IPS-NIHi7 (cell line): ENCODE data around the gene SENP1.

Experiments used
- DNase-seq: peaks from one replicate; pipeline ENCODE4 v3.0.0; 2012; ENCODE audit warnings: mixed read lengths; ENCODE audit errors: extremely low spot score

Gene SENP1

DNA sequence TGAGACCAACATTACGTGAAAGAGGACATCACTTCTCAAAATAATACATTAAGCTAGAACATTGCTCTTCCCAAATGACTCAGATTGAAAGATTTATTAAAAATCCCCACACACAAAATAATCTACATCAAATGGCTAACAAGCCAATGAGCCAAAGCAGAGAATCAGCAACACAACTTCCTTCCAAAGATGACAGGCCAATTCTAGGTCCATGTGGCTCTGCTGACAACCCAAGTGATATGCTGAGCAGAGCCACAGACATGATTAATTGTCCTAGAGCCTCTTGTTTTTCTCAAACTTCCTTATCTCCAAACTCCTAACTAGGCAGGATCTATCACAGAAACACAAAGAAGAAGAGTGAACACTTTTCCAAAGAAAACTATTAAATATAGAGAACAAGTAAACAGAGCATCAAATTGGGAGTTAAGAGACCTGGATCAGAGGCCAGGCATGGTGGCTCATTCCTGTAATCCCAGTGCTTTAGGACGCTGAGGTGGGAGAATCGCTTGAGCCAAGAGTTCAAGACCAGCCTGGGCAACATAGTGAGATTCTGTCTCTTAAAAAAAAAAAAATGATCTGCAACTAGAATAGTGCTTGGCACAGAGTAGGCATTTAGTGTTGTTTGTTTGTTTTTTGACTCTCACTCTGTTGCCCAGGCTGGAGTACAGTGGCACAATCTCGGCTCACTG is 38.5 kb downstream of the SENP1 start:
- DNase-seq: no peak

GRCh38 chr12:48065041-48065440 is 40.8 kb downstream of the SENP1 start:
- no peak for DNase-seq

DNA sequence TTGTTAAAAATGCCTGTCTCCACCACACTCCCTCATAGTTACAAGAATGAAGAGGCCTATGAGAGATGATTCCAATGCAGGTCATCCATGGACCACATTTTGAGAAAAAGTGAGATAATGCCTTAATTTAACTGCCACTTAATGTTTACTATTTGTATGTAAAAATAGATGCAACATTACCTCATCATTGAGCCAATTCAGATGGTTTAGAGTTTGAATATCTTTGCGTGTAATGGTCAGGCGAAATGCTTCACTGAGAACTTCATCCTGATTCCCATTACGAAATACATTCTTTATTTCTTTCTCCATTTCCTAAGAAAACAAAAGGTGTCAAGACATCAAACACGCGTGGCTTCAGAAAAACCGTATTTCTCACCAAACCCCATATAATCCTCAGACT is 42.3 kb downstream of the SENP1 start:
- DNase-seq: no peak

DNA sequence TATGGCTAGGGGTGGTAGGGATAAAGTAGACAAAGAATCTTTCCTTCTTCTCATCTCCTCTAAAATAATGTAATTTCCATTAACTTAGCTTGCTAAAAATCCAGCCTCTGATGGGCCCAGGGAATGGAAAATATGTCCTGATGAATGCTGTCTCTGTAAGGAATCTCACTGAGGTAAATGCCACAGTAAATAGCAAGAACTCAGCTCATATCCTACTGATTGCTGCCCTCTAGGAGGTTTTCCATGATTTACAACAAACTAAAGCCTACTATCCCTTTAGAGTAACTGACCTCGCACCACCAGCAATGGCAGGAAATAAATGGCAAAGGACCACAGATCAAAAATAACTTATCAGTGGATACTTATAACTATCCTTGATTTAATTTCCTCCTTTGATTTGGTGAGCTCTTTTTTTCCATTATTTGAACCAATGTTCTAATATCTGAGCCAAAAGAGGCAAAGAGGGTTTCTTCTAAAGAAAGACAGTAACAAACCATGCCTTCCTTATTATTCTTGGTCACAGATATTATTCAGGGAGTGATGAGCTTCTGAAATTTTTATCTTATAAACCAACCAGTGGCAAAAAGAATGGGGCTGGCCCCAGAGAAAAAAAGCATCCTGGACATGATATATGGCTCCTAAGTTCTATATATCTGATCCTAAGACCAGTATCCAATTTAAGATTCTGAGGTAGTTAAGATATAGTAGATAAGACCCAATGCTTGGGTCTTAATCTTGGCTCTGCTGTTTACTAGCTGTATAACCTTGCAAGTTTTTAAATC is 43.8 kb downstream of the SENP1 start:
- DNase-seq: peak; percentile 40

DNA sequence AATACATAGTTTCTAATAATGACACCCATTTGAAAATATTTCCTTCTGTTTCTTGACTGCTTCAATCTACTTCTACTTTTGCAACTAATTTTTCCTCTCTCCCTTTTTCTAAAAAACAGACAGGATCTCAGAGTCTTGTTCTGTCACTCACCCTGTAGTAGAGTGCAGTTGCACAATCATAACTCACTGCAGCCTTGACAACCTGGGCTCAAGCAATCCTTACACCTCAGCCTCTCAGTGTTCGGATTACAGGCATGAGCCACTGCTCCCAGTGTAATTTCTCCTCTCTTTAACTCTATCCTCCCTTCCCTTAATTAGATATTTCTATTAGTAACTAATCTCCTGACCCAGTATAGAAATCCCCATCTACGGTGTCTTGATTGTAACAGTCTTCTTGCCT is 45.4 kb downstream of the SENP1 start:
- no peak for DNase-seq

DNA sequence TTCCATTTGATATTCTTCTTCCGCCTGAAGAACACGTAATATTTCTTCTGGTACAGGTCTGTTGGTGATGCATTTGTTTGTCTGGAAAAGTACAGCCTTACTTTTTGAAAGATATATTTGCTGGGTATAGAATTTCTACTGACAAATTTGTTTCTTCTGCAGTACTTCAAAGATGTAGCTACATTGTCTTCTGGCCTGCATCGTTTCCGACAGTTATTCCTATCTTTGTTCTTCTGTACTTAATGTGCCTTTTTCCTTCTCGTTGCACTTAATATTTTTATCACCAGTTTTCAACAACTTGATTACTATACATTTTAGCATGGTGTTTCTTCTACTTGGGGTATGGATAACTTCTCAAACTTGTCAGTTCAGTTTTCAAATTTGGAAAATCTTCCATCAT is 47.1 kb downstream of the SENP1 start:
- no peak for DNase-seq

GRCh38 chr12:48054955-48055821 is 50.7 kb downstream of the SENP1 start:
- no peak for DNase-seq

- no peak for DNase-seq
Observed at GRCh38 chr12:48053883-48054282, 52.0 kb downstream of the SENP1 start.

GRCh38 chr12:48053122-48053521 is 52.8 kb downstream of the SENP1 start:
- DNase-seq: no peak

DNA sequence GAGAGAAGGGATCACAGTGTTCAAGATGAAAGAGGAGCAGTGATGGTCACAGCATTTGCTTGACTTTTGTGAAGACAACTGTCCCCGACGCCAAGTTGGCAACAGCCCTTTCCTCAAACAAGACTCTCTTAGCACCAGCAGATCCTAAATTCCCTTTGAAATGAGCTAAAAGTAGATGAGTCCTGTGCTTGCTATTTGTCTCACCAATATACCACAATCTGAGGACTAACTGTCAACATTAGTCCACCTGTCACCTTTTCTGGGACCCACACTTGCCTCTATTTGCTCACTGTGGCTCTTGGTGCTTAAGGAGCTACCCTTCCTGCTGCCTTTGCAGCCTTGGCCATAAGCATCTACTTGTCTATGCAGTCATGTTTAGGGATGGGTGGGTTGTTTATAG is 54.2 kb downstream of the SENP1 start:
- no peak for DNase-seq

DNA sequence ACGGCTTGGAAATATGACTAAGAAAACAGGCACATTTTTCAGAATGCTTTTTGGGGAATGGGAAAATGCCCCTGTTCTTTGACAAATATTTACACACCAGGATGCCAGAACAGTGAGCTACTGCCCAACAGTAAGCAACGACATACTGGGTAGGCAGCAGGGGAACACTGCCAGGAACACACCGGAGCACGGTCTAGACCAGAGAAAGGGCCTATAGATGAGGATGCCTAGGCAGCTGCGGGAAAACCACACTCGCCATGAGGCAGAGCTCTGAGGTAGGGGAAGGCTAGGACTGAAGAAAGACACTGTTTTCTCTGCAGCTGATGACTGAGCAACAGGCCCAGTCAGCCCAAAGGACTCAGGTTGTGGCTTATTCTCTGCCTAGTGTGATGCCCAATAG is 55.7 kb downstream of the SENP1 start:
- DNase-seq: no peak

GRCh38 chr12:48045965-48046518 is 59.8 kb downstream of the SENP1 start:
- DNase-seq: no peak

- DNase-seq: no peak
Observed at GRCh38 chr12:48045061-48045846, 60.6 kb downstream of the SENP1 start.

GRCh38 chr12:48044396-48044795 is 61.5 kb downstream of the SENP1 start:
- DNase-seq: no peak

- no peak for DNase-seq
Observed at GRCh38 chr12:48043771-48044170, 62.1 kb downstream of the SENP1 start.

DNA sequence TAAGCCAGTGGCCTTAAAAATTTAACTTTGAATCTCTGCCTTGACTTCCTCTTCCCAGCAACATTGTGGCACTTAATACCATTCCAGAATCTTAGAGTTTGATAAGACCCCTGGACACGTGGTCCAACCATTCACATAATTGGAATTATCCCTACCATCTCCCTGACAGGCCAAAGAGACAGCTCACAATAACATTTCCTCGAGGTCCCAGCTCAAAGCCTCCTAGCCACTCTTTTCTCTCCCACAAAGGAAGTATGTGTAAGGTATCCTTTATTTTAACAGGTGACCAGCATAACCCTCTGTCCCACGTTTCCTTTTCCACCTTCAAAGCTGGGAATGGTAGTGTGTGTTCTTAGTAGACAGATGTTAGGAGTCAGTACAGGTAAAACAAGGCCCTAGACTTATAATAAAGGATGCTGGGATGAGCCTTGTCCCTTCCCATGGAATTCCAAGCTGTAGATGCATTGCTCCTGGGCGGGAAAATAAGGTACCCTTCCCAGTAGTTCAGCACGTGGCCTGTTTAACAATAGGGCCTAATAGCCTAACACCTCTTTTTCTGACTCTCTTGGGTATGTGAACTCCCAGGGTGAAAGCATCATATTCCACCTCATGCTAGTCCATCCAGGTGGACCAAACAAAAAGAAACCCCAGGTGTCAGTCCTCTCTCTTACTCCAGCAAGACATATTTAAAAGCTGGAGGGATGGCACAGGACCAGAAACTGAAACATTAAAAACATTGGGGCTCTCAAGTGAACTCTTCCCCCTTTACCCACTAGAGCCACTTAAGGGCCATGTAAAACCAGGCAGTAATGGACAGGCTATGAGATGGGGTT is 64.1 kb downstream of the SENP1 start:
- no peak for DNase-seq

GRCh38 chr12:48040354-48040753 is 65.5 kb downstream of the SENP1 start:
- no peak for DNase-seq

DNA sequence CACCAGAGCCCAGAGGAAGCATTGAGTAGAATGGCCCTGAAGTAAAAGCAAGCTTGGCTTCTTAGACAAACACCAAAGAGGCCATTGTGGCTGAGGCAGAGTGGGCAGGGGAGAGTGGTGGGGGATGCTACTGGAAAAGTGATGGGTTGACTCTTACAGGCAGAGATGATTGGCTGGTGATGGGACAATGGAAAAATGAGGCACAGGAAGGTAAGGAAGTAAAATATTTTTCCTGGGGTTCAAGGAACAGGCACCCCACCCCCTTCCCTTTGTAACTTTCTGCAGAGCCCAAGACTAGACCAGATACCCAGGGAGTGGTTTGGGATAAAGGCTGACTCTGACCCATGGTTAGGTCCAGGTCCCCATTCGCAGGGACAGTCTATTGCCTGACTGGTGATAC is 66.7 kb downstream of the SENP1 start:
- no peak for DNase-seq

- DNase-seq: no peak
Observed at GRCh38 chr12:48038085-48038484, 67.8 kb downstream of the SENP1 start.

- DNase-seq: peak; percentile 95
Observed at GRCh38 chr12:48037267-48037915, 68.5 kb downstream of the SENP1 start.
